A673 (cell line): ENCODE results near the gene LRRC55. TPM values are rescaled to one million over a fixed set of nuclear protein-coding genes. Genes with fewer than 3 reads are reported as not detected.

Experiments
- BruUV-seq: library from RNA; stranded (reverse); fragments of 400-500 nt; replicated peaks from 2 replicates; lab custom pipeline; 2021; lab: Mats Ljungman, UMichigan
- CTCF ChIA-PET: fragments of 300-600 bp; sonication (Branson Sonifier 250); formaldehyde crosslinking; loops from one replicate; lab custom pipeline; 2022; ENCODE audit warnings: antibody characterized with exemption; lab: Charles Lee
- POLR2A ChIA-PET: fragments of 300-600 bp; sonication (Branson Sonifier 250); formaldehyde crosslinking; loops from one replicate; lab custom pipeline; 2022; ENCODE audit warnings: antibody characterized with exemption; ENCODE audit not compliant: low non-redundant PET; lab: Charles Lee
- DNase-seq: peaks from one replicate; pipeline ENCODE4 v3.0.0-alpha.2; 2015; ENCODE audit warnings: low spot score
- H3K27ac ChIP-seq: fragments of 200-600 bp; sonication (generic); 2 replicates; pipeline ENCODE4 v1.5.1; 2016; ENCODE audit warnings: mixed run types, low read depth, mild to moderate bottlenecking, mixed read lengths, antibody characterized with exemption, low read length; ENCODE audit not compliant: poor library complexity, severe bottlenecking
- H3K27me3 ChIP-seq: fragments of 200-600 bp; sonication (generic); replicated peaks from 2 replicates; pipeline ENCODE4 v1.6.1; 2017; ENCODE audit warnings: mixed run types, low read depth, mild to moderate bottlenecking, mixed read lengths, antibody characterized with exemption, low read length; ENCODE audit not compliant: insufficient read depth, poor library complexity
- H3K36me3 ChIP-seq: fragments of 200-600 bp; sonication (generic); 2 replicates; pipeline ENCODE4 v1.6.1; 2016; ENCODE audit warnings: mixed run types, mild to moderate bottlenecking, mixed read lengths, antibody characterized with exemption, low read length; ENCODE audit not compliant: insufficient read depth, poor library complexity, severe bottlenecking
- H3K4me1 ChIP-seq: fragments of 200-600 bp; sonication (generic); 2 replicates; pipeline ENCODE4 v1.6.1; 2017; ENCODE audit warnings: mixed run types, mild to moderate bottlenecking, mixed read lengths, antibody characterized with exemption, low read length; ENCODE audit not compliant: insufficient read depth, poor library complexity, severe bottlenecking
- H3K4me3 ChIP-seq: fragments of 200-600 bp; sonication (generic); 2 replicates; pipeline ENCODE4 v1.5.1; 2016; ENCODE audit warnings: low read depth, mixed run types, mild to moderate bottlenecking, mixed read lengths, low read length; ENCODE audit not compliant: poor library complexity, severe bottlenecking
- H3K9me3 ChIP-seq: fragments of 200-600 bp; sonication (generic); 2 replicates; pipeline ENCODE4 v1.6.1; 2016; ENCODE audit warnings: mixed run types, low read depth, mild to moderate bottlenecking, mixed read lengths, antibody characterized with exemption, low read length; ENCODE audit not compliant: poor library complexity, severe bottlenecking
- EZH2 ChIP-seq: fragments of 200-600 bp; sonication (generic); IDR thresholded peaks from 2 replicates; pipeline ENCODE4 v1.6.1; 2017; ENCODE audit warnings: borderline replicate concordance, low read depth, mild to moderate bottlenecking, mixed read lengths, antibody characterized with exemption, low read length; ENCODE audit not compliant: poor library complexity, severe bottlenecking
- intact Hi-C: fragments of 100-400 bp; cut with micrococcal nuclease; formaldehyde crosslinking; loops from one replicate; pipeline ENCODE4 v1.10.0; 2022; ENCODE audit not compliant: unreplicated experiment
- total RNA-seq: library from RNA; stranded (reverse); gene quantifications from 2 replicates; pipeline ENCODE4 v1.2.3, GENCODE V29; 2021
- TF ChIP-seq, protein P1 (sequence below): fragments of 300-800, 200-600 bp; sonication (generic); conservative IDR thresholded peaks from 2 replicates; pipeline ENCODE4 v1.5.1; 2017; ENCODE audit warnings: low read depth, mild to moderate bottlenecking, antibody characterized with exemption, low read length, moderate library complexity, mixed read lengths

The LRRC55 gene
- total RNA-seq, 1 experiment from 2014 or later = 3.0 TPM

DNA sequence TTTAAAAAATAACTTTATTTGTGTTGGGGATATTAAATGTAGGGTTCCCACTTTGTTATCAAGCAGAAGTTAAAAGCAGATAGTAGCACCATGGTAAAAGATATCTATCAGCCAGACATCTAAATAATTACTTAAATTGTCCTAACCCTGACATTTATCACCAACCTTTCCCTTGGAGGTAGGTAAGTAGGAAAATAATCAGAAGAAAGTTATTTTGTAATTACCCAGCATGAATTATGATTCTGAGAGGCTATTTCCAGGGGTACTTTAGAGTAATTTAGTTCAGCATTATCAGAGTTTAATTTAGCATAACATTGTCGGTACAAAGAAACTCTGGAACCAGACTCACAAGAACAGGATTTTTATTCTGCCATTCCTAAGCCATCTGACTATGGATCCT is 23.2 kb upstream of the LRRC55 start:
- CTCF ChIA-PET = no interaction called here

DNA sequence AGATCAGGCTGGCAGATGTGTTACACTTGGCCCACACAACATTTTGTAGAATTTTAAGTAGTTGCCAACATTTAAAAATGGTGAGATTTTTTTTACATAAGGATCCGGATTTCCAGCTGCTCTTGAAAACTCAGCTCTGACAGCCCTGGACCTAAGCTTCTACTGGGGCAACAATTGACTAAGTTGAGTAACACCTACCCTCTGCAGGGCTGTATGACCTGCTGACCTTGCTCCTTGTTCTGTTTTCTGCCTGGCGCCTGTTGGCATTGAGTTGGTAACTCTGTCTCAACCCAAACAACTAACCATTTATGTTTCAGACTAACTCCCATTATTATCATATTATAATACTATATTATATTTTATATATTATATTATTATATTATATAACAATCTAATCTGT is 21.1 kb upstream of the LRRC55 start:
- H3K9me3 ChIP-seq = no peaks in the 10 kb centered on the region
- H3K36me3 ChIP-seq = no peaks in the 10 kb centered on the region
- no peaks in the 10 kb centered on the region for H3K27me3 ChIP-seq
- H3K4me3 ChIP-seq = no peak overlapping the region
- H3K27ac ChIP-seq = no peak overlapping the region
- CTCF ChIA-PET = no interaction called here
- no peak for DNase-seq
- BruUV-seq = no TSS peak
- intact Hi-C loops = no loop called here
- POLR2A ChIA-PET = no interaction called here
- H3K4me1 ChIP-seq = no peaks in the 10 kb centered on the region
- no peak for TF ChIP-seq EZH2
- TF ChIP-seq, protein P1, sequence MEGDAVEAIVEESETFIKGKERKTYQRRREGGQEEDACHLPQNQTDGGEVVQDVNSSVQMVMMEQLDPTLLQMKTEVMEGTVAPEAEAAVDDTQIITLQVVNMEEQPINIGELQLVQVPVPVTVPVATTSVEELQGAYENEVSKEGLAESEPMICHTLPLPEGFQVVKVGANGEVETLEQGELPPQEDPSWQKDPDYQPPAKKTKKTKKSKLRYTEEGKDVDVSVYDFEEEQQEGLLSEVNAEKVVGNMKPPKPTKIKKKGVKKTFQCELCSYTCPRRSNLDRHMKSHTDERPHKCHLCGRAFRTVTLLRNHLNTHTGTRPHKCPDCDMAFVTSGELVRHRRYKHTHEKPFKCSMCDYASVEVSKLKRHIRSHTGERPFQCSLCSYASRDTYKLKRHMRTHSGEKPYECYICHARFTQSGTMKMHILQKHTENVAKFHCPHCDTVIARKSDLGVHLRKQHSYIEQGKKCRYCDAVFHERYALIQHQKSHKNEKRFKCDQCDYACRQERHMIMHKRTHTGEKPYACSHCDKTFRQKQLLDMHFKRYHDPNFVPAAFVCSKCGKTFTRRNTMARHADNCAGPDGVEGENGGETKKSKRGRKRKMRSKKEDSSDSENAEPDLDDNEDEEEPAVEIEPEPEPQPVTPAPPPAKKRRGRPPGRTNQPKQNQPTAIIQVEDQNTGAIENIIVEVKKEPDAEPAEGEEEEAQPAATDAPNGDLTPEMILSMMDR = no peak

More for the DNA sequence above, 23.2 kb upstream of the LRRC55 start:
- BruUV-seq = no TSS peak
- Histone ChIP-seq H3K9me3 (no peaks in the 10 kb centered on the region), H3K27me3 (no peaks in the 10 kb centered on the region), H3K36me3 (no peaks in the 10 kb centered on the region), H3K4me3 (no peak overlapping the region), H3K27ac (no peak overlapping the region), H3K4me1 (no peaks in the 10 kb centered on the region)
- POLR2A ChIA-PET = no interaction called here
- DNase-seq = no peak
- TF ChIP-seq, protein P1 = no peak
- no peak for TF ChIP-seq EZH2
- intact Hi-C loops = no loop called here

DNA sequence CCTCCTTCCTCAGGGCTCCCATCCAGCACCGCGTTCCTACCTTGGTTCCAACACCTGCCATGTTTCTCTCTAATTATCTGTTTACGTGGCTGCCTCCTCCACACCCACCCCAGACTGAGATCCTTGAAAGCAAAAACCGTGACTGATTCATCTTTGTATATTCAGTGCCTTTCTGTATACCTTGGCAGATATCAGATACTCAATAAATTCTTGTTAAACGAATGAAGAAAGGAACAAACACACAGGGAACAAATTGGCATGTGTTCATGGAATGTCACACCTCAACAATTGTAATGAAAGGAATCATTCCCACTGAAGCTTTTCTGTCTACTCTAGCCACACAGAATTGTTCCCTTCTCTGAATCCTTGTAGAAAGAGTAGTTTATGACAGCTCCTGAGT is 20.4 kb upstream of the LRRC55 start:
- intact Hi-C loops = no loop called here
- ChIA-PET CTCF (interaction anchor here (0.6 kb wide), 1 partner anchor 88 kb away, joined by 8 read pairs; no protein-coding TSS in a partner anchor), POLR2A (no interaction called here)
- Histone ChIP-seq H3K4me3 (no peak overlapping the region), H3K9me3 (no peaks in the 10 kb centered on the region), H3K27me3 (no peaks in the 10 kb centered on the region), H3K27ac (no peak overlapping the region), H3K4me1 (no peaks in the 10 kb centered on the region), H3K36me3 (no peaks in the 10 kb centered on the region)
- no TSS peak for BruUV-seq
- no peak for DNase-seq
- no peak for TF ChIP-seq EZH2
- TF ChIP-seq, protein P1 = no peak
